ENCODE results near the gene LNX1.

DNA sequence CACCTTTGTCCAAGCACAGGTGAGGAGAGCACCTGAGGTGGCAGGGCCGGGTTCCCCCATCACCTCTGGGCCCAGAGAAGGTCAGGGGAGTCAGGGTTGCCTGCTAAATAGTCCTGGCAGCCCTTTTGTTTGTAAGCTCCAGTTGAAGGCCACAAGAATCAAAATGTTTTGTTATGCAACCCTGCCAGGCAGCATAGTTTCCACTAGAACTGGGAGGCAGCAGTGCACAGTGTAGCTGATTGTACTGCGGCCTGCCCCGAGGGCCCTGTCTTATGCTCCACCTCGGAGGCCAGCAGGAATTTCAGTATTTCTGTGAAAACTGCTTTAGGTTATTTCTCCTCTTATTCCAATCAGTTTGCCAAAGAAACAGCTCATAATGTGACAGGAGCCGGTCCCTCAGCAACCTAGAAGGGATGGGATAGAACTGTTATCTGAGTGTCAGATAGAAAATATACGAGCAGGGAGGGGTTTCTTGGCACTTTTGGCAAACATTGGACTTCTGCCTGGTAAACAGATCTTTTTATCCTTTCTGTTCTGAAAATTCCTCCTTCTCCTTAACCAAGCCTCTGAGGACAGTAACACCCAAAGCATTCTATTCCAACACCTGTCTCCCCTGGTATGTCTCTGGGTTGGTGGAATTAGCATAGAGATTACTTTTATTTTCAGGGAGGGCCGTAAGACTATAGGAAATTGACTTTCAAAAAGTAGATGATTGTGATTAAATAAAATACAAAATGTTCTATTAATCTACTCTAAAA lies 93.6 kb downstream of the LNX1 start:
- TF ChIP-seq EZH2 (IDR thresholded peaks at IDR 0.05; ENCODE audit: insufficient read depth, poor library complexity, severe bottlenecking): no peak
- no peak for TF ChIP-seq EZH2phosphoT487 (IDR thresholded peaks at IDR 0.05; ENCODE audit: insufficient read depth, low read depth)
